ENCODE measurements around the gene RAG1.

DNA sequence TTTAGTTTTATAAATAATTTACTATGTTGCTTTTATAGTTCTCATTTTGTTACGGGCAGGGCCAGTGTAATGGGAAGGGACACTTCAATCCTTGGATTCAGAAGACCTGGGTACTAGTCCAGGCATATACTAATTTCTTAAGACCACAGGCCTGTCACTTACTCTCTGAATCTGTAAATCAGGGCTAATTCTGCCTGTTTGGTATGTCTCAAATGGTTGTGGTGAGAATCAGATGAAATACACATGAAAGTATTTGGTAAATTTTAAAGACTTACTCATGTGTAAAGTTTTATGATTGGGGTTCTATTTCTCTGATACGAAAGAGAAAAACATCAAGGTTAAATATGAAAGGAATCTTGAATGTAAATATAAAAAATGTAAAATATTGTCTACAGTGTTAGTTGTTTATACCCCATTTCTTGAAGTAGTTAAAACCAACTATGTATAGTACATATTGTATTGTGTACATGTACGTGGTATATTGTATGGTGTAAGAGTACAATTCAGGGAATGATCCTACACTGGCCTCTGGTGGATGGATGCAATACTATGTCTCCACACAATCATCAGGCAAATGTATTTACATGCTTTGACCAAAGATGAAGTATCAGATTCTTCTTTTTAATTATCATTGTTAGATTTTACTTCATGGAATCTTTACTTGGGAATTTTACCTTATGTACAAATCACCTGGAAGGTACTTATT lies 54.8 kb downstream of the RAG1 start:
- TF ChIP-seq CTCF (IDR thresholded peaks at IDR 0.05) (peak; percentile 12 to 55 (median 51)), POLR2A (IDR thresholded peaks at IDR 0.05) (no peak), POLR2AphosphoS5 (IDR thresholded peaks at IDR 0.05) (no peak), EP300 (IDR thresholded peaks at IDR 0.05) (no peak)

All from gastroesophageal sphincter (tissue), 3 donors.